Measurements from ENCODE around the gene CSTPP1.

- TF ChIP-seq, protein P1, sequence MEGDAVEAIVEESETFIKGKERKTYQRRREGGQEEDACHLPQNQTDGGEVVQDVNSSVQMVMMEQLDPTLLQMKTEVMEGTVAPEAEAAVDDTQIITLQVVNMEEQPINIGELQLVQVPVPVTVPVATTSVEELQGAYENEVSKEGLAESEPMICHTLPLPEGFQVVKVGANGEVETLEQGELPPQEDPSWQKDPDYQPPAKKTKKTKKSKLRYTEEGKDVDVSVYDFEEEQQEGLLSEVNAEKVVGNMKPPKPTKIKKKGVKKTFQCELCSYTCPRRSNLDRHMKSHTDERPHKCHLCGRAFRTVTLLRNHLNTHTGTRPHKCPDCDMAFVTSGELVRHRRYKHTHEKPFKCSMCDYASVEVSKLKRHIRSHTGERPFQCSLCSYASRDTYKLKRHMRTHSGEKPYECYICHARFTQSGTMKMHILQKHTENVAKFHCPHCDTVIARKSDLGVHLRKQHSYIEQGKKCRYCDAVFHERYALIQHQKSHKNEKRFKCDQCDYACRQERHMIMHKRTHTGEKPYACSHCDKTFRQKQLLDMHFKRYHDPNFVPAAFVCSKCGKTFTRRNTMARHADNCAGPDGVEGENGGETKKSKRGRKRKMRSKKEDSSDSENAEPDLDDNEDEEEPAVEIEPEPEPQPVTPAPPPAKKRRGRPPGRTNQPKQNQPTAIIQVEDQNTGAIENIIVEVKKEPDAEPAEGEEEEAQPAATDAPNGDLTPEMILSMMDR (IDR thresholded peaks at IDR 0.05): peak in 4 of 6 experiments; percentile 43 to 57 (median 56)
- TF ChIP-seq POLR2A (IDR thresholded peaks at IDR 0.05): no peak
These were observed 243.1 kb downstream of the CSTPP1 start for GRCh38 chr11:47179655-47179991.

Data from Peyer's patch (tissue), 4 donors.